ENCODE data around the gene HIPK3.

DNA sequence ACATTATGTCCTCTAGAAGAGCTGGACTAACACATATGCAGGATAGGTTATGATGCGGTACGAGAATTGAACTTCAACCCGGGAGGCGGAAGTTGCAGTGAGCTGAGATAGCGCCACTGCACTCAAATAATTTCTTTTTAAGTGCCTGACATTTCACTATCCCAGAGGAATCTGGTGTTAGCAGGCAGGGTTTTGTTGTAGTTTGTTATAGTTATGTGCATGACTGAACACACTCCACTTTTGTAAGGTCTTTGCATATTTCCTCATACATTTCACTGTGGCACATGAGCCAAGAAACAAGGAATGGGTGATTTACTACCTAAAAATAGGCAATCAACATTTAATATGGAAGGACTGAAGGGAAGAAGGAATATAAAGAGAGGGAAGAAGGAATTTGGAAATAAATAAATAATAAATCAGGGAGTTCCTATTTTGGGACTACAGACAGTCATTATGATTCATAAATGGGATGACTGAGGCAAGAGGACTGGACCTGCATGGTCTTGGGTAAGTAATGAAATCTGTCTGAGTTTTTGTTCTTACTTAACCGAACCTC is 8.7 kb upstream of the HIPK3 start:
- TF ChIP-seq CTCF (IDR thresholded peaks at IDR 0.05) (no peak), POLR2A (IDR thresholded peaks at IDR 0.05) (no peak)
